NCI-H2227 treated with DMSO at 0.1 percent for 48 hours (cell line): ENCODE results near the gene RBBP8.

Experiments
- DNase-seq: peaks from one replicate; lab custom pipeline; 2025; lab: John Stamatoyannopoulos, UW

The RBBP8 gene

GRCh38 chr18:23062011-23062410 is 128.9 kb downstream of the RBBP8 start:
- DNase-seq, result no peak

- no peak for DNase-seq
Observed at GRCh38 chr18:23063502-23063901, 130.4 kb downstream of the RBBP8 start.

- no peak for DNase-seq
Observed at GRCh38 chr18:23065234-23065806, 132.2 kb downstream of the RBBP8 start.

GRCh38 chr18:23066060-23066459 is 132.9 kb downstream of the RBBP8 start:
- DNase-seq, result no peak

GRCh38 chr18:23066504-23067039 is 133.4 kb downstream of the RBBP8 start:
- DNase-seq, result no peak

GRCh38 chr18:23067236-23067635 is 134.1 kb downstream of the RBBP8 start:
- DNase-seq, result no peak

- DNase-seq, result no peak
Observed at GRCh38 chr18:23068011-23068410, 134.9 kb downstream of the RBBP8 start.

- DNase-seq, result no peak
Observed at GRCh38 chr18:23068570-23069310, 135.6 kb downstream of the RBBP8 start.

- no peak for DNase-seq
Observed at GRCh38 chr18:23069481-23069880, 136.4 kb downstream of the RBBP8 start.

- no peak for DNase-seq
Observed at GRCh38 chr18:23069898-23070297, 136.8 kb downstream of the RBBP8 start.

- DNase-seq, result no peak
Observed at GRCh38 chr18:23071285-23071684, 138.2 kb downstream of the RBBP8 start.

- DNase-seq, result no peak
Observed at GRCh38 chr18:23072079-23072478, 139.0 kb downstream of the RBBP8 start.

- DNase-seq, result no peak
Observed at GRCh38 chr18:23073996-23074606, 141.0 kb downstream of the RBBP8 start.
